Small intestine (tissue), 7 donors: ENCODE measurements around the gene C16orf95. TPM values are rescaled to one million over a fixed set of nuclear protein-coding genes. Genes with fewer than 3 reads are reported as not detected.

Experiments used
- DNase-seq, 2 donors: peaks; one replicate each; pipeline versions ENCODE4 v3.0.0 to v3.0.0-alpha.2; 2013
- FAIRE-seq: peaks from 2 replicates; lab custom pipeline; 2012; peaks lifted over from hg19 to GRCh38; lab: Jason Lieb, UNC
- H3K27ac ChIP-seq, 3 donors: one replicate each; pipeline ENCODE4 v1.5.1; 2013; ENCODE audit warnings: low read length in 2 of 3, mild to moderate bottlenecking in 2 of 3, control low read depth in 1 of 3, inconsistent platforms in 1 of 3, low read depth in 1 of 3, moderate library complexity in 1 of 3
- H3K27me3 ChIP-seq, 3 donors: one replicate each; pipeline ENCODE4 v1.6.1; 2013; ENCODE audit warnings: low read length in 3 of 3, inconsistent platforms in 1 of 3; ENCODE audit not compliant: control insufficient read depth in 3 of 3, insufficient read depth in 3 of 3
- H3K36me3 ChIP-seq, 3 donors: one replicate each; pipeline ENCODE4 v1.6.1; 2013; ENCODE audit warnings: low read length in 3 of 3, inconsistent platforms in 1 of 3, low read depth in 1 of 3, mild to moderate bottlenecking in 1 of 3, moderate library complexity in 1 of 3; ENCODE audit not compliant: control insufficient read depth in 3 of 3, insufficient read depth in 2 of 3
- H3K4me1 ChIP-seq, 3 donors: one replicate each; pipeline ENCODE4 v1.6.1; 2013; ENCODE audit warnings: low read length in 2 of 3, inconsistent platforms in 1 of 3, low read depth in 1 of 3, mild to moderate bottlenecking in 1 of 3, moderate library complexity in 1 of 3; ENCODE audit not compliant: control insufficient read depth in 3 of 3, insufficient read depth in 2 of 3
- H3K4me3 ChIP-seq, 3 donors: one replicate each; pipeline ENCODE4 v1.5.1; 2013; ENCODE audit warnings: low read length in 3 of 3, control low read depth in 1 of 3, inconsistent platforms in 1 of 3, low read depth in 1 of 3, mild to moderate bottlenecking in 1 of 3, moderate library complexity in 1 of 3
- H3K9me3 ChIP-seq, 2 donors: one replicate each; pipeline ENCODE4 v1.6.1; 2013; ENCODE audit warnings: low read depth in 1 of 2, low read length in 1 of 2; ENCODE audit not compliant: control insufficient read depth in 2 of 2, insufficient read depth in 1 of 2
- WGBS, 3 donors: extraction: QIAGEN DNeasy Blood & Tissue Kit; methylation state at CpG; one replicate each; pipeline ENCODE4 v1.1.7; 2013; 5-methylcytosine and 5-hydroxymethylcytosine counted together
- polyA plus RNA-seq, 4 donors: library from polyadenylated mRNA; stranded (reverse) in 3 of 4; unstranded in 1 of 4; fragments of 200-250 nt in 3 of 4; fragments of 120-200 nt in 1 of 4; gene quantifications; one replicate each; pipeline versions ENCODE4 v1.2.1 to v1.2.3, GENCODE V29; 2013
- donor health status: healthy with polysubstance abuse.
- donor health status: control.
- donor health status: control.
- donor health status: Bipolar disorder and iron deficiency.
- donor health status: healthy.

Gene C16orf95
- polyA plus RNA-seq, 4 donors = 2.2 to 4.8 (median 3.5) TPM

DNA sequence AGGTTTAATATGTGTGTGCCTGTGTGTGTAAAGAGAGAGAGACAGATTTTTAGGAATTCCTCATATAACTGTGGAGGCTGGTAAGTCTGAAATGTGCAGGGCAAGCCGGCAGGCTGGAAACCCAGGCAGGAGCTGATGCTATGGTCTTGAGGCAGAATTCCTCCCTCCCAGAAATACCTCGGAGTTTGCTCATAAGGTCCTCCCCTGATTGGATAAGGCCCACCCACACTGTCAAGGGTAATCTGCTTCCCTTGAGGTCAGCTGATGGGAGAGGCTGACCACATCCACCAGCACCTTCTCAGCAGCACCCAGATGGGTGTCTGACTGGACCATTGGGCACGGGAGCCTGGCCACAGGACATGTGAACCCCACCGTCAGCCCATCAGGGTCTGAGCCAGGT is 42.4 kb downstream of the C16orf95 start:
- no peak for DNase-seq
- Histone ChIP-seq H3K36me3 (no peaks in the 10 kb centered on the region), H3K4me1 (no peaks in the 10 kb centered on the region), H3K27me3 (no peaks in the 10 kb centered on the region), H3K27ac (no peak overlapping the region), H3K9me3 (no peaks in the 10 kb centered on the region), H3K4me3 (no peak overlapping the region)
- WGBS, 3 donors = 79 to 89% (median 83%) methylated on average over 4 of the region's 4 CpGs
- no peak for FAIRE-seq

DNA sequence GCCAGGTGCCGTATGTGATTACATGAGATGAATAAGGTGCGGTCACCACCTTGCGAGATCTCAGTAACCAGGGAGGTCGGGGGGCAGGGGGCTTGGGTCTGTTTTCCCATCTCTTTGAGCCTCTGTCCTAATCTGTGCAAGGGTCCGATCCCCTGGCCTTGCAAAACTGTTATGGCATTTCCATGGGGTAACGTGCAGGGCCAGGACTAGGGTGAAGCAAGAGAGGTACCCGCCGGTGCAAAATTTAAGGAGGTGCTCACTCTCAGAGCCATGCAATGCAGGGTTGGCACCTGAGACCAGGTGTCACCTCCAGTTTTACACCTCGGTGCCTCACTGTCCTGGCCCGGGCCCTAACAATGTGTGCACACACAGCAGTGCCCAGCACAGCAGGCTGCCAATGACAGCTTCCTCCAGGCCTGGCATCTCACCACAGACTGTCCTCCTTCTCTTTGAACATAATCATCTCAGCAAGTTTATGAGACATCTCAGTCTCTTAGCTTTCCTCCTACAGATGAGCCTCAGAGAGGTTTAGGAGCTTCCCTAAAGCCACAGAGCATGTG is 43.6 kb downstream of the C16orf95 start:
- H3K9me3 ChIP-seq = no peaks in the 10 kb centered on the region
- no peak for FAIRE-seq
- 93 to 94% (median 93%) methylated on average over 10 of the region's 10 CpGs for WGBS, 3 donors

GRCh38 chr16:87271256-87271655 is 45.9 kb downstream of the C16orf95 start:
- Histone ChIP-seq H3K27ac (no peak overlapping the region), H3K36me3 (no peaks in the 10 kb centered on the region), H3K9me3 (no peaks in the 10 kb centered on the region), H3K4me3 (no peak overlapping the region), H3K27me3 (no peaks in the 10 kb centered on the region), H3K4me1 (no peaks in the 10 kb centered on the region)
- DNase-seq (no peak), FAIRE-seq (no peak)
- WGBS, 3 donors = 86 to 93% (median 87%) methylated on average over 11 of the region's 11 CpGs

More for the DNA sequence above, 43.6 kb downstream of the C16orf95 start:
- no peaks in the 10 kb centered on the region for H3K36me3 ChIP-seq
- H3K27ac ChIP-seq = no peak overlapping the region
- DNase-seq = no peak
- no peak overlapping the region for H3K4me3 ChIP-seq
- no peaks in the 10 kb centered on the region for H3K4me1 ChIP-seq
- no peaks in the 10 kb centered on the region for H3K27me3 ChIP-seq

DNA sequence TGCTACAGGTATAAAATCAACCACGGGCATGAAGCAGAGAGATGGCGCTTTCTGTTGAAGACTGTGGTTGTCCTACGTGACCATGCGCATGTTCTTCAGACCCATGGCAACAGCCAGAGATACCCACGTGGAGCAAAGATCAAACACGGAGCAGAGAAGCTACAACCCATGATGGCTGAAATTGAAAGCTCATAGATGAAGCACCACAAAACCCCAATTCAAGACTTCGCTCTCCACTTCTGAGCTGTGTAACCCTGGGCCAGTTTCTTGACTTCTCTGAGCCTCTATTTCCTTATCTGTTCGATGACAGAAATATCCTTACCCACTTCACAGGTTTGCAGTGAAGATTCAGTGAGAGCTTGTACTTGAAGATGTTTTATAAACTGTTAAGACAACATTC is 49.6 kb downstream of the C16orf95 start:
- Histone ChIP-seq H3K4me1 (peaks cover 0 to 2% (median 0%) of the 10 kb centered on the region in 3 donors), H3K4me3 (no peak overlapping the region)

DNA sequence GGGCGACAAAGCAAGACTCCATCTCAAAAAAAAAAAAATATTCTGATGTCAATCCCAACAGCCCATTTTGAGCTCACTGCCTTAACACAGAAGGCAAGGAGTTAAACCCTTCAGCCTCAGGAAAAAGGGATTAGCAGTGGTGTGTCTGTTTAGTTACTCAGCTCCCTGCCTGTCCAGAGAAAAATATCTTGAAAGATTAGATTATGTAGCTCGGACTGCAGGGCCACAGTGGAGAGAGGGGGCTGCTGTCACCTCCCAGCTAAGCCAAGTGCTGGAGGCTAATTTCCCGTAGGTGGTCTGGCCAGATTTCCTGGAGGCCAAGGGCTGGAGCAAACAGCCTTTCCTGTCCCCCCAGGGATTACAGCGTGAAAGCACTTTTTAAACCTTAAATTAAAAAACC is 50.3 kb downstream of the C16orf95 start:
- Histone ChIP-seq H3K27ac (no peak overlapping the region), H3K9me3 (no peaks in the 10 kb centered on the region), H3K36me3 (no peaks in the 10 kb centered on the region), H3K4me1 (peaks cover 0 to 2% (median 0%) of the 10 kb centered on the region in 3 donors), H3K27me3 (no peaks in the 10 kb centered on the region), H3K4me3 (no peak overlapping the region)
- DNase-seq (no peak), FAIRE-seq (no peak)
- WGBS, 3 donors = 56 to 61% (median 57%) methylated on average over 4 of the region's 4 CpGs

More for the DNA sequence above, 49.6 kb downstream of the C16orf95 start:
- 79 to 82% (median 81%) methylated on average over 8 of the region's 8 CpGs for WGBS, 3 donors
- H3K9me3 ChIP-seq = no peaks in the 10 kb centered on the region
- H3K27ac ChIP-seq = no peak overlapping the region
- no peaks in the 10 kb centered on the region for H3K27me3 ChIP-seq
- DNase-seq (no peak), FAIRE-seq (no peak)
- H3K36me3 ChIP-seq = no peaks in the 10 kb centered on the region

GRCh38 chr16:87265261-87265660 is 51.9 kb downstream of the C16orf95 start:
- DNase-seq = no peak
- Histone ChIP-seq H3K9me3 (peaks cover 0 to 2% of the 10 kb centered on the region in 2 donors), H3K4me3 (no peak overlapping the region), H3K4me1 (peaks cover 0 to 2% (median 0%) of the 10 kb centered on the region in 3 donors), H3K27me3 (no peaks in the 10 kb centered on the region), H3K27ac (no peak overlapping the region), H3K36me3 (no peaks in the 10 kb centered on the region)
- 92 to 99% (median 94%) methylated on average over 4 of the region's 4 CpGs for WGBS, 3 donors
- no peak for FAIRE-seq

DNA sequence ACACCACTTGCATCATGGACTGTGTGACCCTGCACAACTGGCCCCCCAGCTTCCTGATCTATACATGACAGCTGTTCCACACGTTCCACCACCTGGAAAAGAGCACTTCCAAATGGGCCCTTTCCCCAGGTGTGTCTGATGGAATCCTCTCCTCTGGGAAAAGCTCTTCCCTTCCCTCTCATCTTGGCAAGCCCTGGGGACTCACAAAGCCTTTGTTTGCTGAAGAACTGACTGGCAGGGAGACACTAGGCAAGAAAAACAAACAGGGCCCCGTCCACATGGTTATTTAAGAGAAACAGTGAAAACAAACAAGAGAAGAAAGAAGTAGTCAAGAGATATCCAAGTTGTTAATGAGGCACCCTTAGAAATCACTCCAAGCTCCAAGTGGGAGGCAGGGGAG is 52.6 kb downstream of the C16orf95 start:
- WGBS, 3 donors = 54 to 71% (median 57%) methylated on average over 2 of the region's 2 CpGs
- Histone ChIP-seq H3K9me3 (peaks cover 0 to 2% of the 10 kb centered on the region in 2 donors), H3K27me3 (no peaks in the 10 kb centered on the region), H3K27ac (no peak overlapping the region), H3K4me1 (peaks cover 0 to 2% (median 0%) of the 10 kb centered on the region in 3 donors), H3K4me3 (no peak overlapping the region), H3K36me3 (no peaks in the 10 kb centered on the region)
- DNase-seq (no peak), FAIRE-seq (no peak)

GRCh38 chr16:87263418-87264052 is 53.7 kb downstream of the C16orf95 start:
- peak in 1 of 2 donors; percentile 57 for DNase-seq
- Histone ChIP-seq H3K9me3 (peaks cover 0 to 2% of the 10 kb centered on the region in 2 donors), H3K27ac (no peak overlapping the region), H3K36me3 (no peaks in the 10 kb centered on the region), H3K27me3 (no peaks in the 10 kb centered on the region), H3K4me1 (peaks cover 0 to 2% (median 0%) of the 10 kb centered on the region in 3 donors), H3K4me3 (no peak overlapping the region)
- 64 to 78% (median 70%) methylated on average over 15 of the region's 15 CpGs for WGBS, 3 donors
- FAIRE-seq = no peak
